ENCODE data around the gene PSMG2.

- TF ChIP-seq CTCF (conservative IDR thresholded peaks at IDR 0.05; ENCODE audit: low read length) (no peak), EZH2phosphoT487 (IDR thresholded peaks at IDR 0.05; ENCODE audit: borderline replicate concordance) (no peak)
Measured at GRCh38 chr18:12770469-12771219, 67.8 kb downstream of the PSMG2 start.

All from Loucy (cell line).